ENCODE data around the gene OPN1SW.

OPN1SW gene

DNA sequence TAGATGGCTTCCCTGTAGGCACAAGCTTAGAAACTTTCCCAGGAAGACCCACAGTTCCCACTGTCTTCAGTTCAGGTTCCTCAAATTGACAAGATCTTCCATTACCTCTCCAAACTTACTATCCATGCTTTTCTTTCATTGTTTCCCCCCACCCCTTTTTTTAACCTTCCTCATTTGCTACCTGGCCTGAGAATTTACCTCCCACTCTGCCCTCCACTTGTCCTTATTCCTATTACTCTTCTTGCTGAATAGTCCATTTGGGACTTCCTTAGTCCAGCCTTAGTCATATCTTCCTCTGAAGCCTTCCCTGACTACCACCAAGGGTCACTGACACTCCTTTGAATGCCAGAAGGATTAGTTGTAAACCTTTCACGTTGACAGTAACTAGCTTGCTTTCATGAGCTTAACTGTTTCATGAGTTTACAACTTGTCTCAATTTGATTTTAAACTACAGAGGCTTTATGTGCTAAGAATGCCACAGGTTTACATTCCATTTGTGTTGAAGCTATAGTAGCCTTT, 37.7 kb downstream of the OPN1SW start:
- Histone ChIP-seq H3K36me3 (ENCODE audit: control insufficient read depth, insufficient read depth, low read length) (no peaks in the 10 kb centered on the region), H3K27me3 (ENCODE audit: control insufficient read depth, insufficient read depth, low read length) (no peaks in the 10 kb centered on the region), H3K9ac (ENCODE audit: low read depth, low read length) (no peak overlapping the region), H3K4me1 (ENCODE audit: control insufficient read depth, insufficient read depth, low read length) (peaks cover 7% of the 10 kb centered on the region), H3K4me3 (ENCODE audit: low read depth, low read length) (no peak overlapping the region), H3K9me3 (ENCODE audit: control insufficient read depth, insufficient read depth, low read length) (no peaks in the 10 kb centered on the region)

DNA sequence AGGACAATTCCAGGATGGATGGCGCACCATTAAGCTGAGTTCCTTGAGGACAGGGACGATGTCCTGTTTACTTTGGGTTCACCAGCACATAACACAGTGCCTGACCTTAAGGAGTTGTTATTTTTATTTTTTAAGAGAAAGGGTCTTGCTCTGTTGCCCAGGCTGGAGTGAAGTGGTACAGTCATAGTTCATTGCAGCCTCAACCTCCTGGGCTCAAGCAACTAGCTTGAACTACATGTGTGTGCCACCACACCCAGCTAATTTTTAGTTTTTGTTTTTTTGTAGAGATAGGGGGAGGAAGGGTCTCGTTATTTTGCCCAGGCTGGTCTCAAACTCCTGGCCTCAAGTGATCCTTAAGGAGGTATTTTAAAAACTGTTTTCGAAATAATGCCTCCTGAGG, 38.2 kb downstream of the OPN1SW start:
- no peaks in the 10 kb centered on the region for H3K27me3 ChIP-seq (ENCODE audit: control insufficient read depth, insufficient read depth, low read length)
- H3K9ac ChIP-seq (ENCODE audit: low read depth, low read length), result no peak overlapping the region
- H3K9me3 ChIP-seq (ENCODE audit: control insufficient read depth, insufficient read depth, low read length), result no peaks in the 10 kb centered on the region
- no peaks in the 10 kb centered on the region for H3K36me3 ChIP-seq (ENCODE audit: control insufficient read depth, insufficient read depth, low read length)
- no peak overlapping the region for H3K4me3 ChIP-seq (ENCODE audit: low read depth, low read length)
- H3K4me1 ChIP-seq (ENCODE audit: control insufficient read depth, insufficient read depth, low read length), result peaks cover 7% of the 10 kb centered on the region

DNA sequence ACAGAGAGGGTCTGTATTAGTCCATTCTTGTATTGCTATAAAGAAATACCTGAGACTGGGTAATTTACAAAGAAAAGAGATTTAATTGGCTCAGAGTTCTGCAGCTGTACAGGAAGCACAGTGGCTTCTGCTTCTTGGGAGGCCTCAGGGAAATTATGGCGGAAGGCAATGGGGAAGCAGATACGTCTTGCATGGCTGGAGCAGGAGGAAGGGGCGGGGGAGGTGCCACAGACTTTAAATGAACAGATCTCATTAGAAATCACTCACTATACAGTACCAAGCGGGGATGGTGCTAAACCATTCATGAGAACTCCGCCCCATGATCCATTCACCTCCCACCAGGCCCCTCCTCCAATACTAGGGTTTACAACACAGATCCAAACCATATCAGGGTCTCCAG, 40.2 kb downstream of the OPN1SW start:
- Histone ChIP-seq H3K27me3 (ENCODE audit: control insufficient read depth, insufficient read depth, low read length) (no peaks in the 10 kb centered on the region), H3K9ac (ENCODE audit: low read depth, low read length) (no peak overlapping the region), H3K4me3 (ENCODE audit: low read depth, low read length) (no peak overlapping the region), H3K9me3 (ENCODE audit: control insufficient read depth, insufficient read depth, low read length) (no peaks in the 10 kb centered on the region), H3K4me1 (ENCODE audit: control insufficient read depth, insufficient read depth, low read length) (peaks cover 4% of the 10 kb centered on the region), H3K36me3 (ENCODE audit: control insufficient read depth, insufficient read depth, low read length) (no peaks in the 10 kb centered on the region)

DNA sequence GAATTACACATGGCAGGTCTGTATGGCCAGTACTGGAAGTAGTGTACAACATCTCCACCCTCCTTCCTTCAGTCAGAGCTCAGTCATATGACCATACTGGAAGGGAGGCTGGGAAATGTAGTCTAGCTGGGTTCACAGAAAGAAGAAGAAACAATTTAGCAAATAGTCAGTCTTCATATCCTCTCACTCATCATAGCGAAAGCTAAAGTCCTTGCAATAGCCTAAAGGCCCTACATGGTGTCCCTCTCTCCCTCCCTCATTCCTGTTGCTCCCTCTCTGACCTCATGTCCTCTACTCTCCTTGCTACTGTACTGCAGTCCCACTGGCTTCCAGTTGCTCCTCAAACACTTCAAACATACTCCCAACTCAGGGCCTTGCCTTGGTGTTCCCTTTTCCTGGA, 40.7 kb downstream of the OPN1SW start:
- no peak overlapping the region for H3K9ac ChIP-seq (ENCODE audit: low read depth, low read length)
- no peak overlapping the region for H3K4me3 ChIP-seq (ENCODE audit: low read depth, low read length)
- no peaks in the 10 kb centered on the region for H3K9me3 ChIP-seq (ENCODE audit: control insufficient read depth, insufficient read depth, low read length)
- H3K27me3 ChIP-seq (ENCODE audit: control insufficient read depth, insufficient read depth, low read length), result no peaks in the 10 kb centered on the region
- no peaks in the 10 kb centered on the region for H3K36me3 ChIP-seq (ENCODE audit: control insufficient read depth, insufficient read depth, low read length)
- H3K4me1 ChIP-seq (ENCODE audit: control insufficient read depth, insufficient read depth, low read length), result peaks cover 4% of the 10 kb centered on the region

DNA sequence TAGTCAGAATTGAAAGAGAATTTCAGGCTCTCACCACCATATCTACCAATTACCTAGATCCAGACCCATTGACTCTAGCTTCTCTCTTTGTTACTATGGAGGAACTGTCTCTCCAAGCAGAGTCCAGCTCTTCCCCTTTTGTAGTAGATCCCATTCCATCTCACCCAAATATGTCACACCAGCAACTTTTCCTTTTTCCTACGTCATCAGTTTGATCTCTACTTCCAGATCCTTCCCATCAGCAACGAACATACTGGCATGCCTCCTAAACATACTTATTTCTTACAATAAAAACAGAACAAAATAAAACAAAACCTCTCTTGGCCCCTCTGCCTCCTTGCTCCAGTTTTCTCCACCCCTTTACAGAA, 42.3 kb downstream of the OPN1SW start:
- Histone ChIP-seq H3K36me3 (ENCODE audit: control insufficient read depth, insufficient read depth, low read length) (no peaks in the 10 kb centered on the region), H3K9ac (ENCODE audit: low read depth, low read length) (no peak overlapping the region), H3K9me3 (ENCODE audit: control insufficient read depth, insufficient read depth, low read length) (no peaks in the 10 kb centered on the region), H3K4me1 (ENCODE audit: control insufficient read depth, insufficient read depth, low read length) (peaks cover 1% of the 10 kb centered on the region), H3K4me3 (ENCODE audit: low read depth, low read length) (no peak overlapping the region), H3K27me3 (ENCODE audit: control insufficient read depth, insufficient read depth, low read length) (no peaks in the 10 kb centered on the region)

DNA sequence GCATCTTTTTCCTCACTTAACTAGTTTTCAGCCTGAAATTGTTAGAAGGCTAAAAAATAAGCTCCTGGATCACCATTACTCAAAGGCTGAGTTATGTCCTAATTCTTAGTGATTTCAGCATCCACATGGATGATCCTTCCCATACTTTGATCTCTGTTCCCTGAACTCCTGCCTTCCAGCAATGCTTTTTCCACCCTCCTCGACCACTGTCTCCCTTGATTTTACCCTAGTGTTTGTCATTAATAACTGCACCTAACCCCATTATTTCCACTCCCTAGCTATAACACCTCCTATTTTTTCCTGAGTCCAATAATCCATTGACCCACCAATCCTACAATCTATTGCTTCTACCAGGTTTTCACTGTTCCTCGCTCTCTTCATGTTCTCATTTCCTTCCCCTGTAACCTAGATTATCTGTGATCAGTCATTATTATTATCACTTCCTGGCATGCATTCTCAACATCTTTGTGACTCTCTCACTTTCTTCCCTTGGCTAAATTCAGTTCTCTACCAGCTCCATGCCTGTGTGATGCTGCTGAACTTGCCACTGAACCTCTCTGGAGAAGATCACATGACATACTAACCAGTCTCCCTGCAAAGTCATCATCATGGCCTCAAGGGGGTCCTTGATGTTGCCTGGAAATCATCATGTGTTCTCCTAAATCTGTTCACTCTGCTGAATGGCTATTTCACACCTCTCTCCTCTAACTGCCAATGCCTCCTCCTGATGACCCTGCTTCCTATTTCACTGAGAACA, 42.9 kb downstream of the OPN1SW start:
- H3K4me1 ChIP-seq (ENCODE audit: control insufficient read depth, insufficient read depth, low read length), result no peaks in the 10 kb centered on the region
- H3K27me3 ChIP-seq (ENCODE audit: control insufficient read depth, insufficient read depth, low read length), result no peaks in the 10 kb centered on the region

DNA sequence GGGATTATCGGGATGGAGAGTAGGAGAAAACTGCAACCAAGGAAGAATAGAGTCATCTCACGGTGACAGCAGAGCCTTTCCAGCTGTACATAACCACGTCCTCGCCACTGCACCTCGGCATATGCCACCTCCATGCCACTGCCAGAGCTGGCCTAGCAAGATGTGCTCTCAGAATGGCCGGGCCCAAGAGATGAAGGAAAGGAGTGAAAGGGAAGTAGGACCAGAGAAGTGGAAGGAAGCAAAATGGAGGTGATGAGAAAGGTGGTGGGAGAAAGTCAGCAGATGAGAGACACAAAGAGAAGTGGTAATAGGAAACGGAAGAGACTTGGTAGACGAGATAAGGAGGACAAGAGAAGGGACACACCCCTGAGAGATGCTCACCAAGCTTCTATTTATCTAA, 44.4 kb downstream of the OPN1SW start:
- Histone ChIP-seq H3K4me1 (ENCODE audit: control insufficient read depth, insufficient read depth, low read length) (no peaks in the 10 kb centered on the region), H3K4me3 (ENCODE audit: low read depth, low read length) (no peak overlapping the region), H3K27me3 (ENCODE audit: control insufficient read depth, insufficient read depth, low read length) (no peaks in the 10 kb centered on the region), H3K36me3 (ENCODE audit: control insufficient read depth, insufficient read depth, low read length) (no peaks in the 10 kb centered on the region), H3K9ac (ENCODE audit: low read depth, low read length) (no peak overlapping the region), H3K9me3 (ENCODE audit: control insufficient read depth, insufficient read depth, low read length) (no peaks in the 10 kb centered on the region)

More for the DNA sequence above, 42.9 kb downstream of the OPN1SW start:
- Histone ChIP-seq H3K9ac (ENCODE audit: low read depth, low read length) (no peak overlapping the region), H3K9me3 (ENCODE audit: control insufficient read depth, insufficient read depth, low read length) (no peaks in the 10 kb centered on the region), H3K36me3 (ENCODE audit: control insufficient read depth, insufficient read depth, low read length) (no peaks in the 10 kb centered on the region), H3K4me3 (ENCODE audit: low read depth, low read length) (no peak overlapping the region)

DNA sequence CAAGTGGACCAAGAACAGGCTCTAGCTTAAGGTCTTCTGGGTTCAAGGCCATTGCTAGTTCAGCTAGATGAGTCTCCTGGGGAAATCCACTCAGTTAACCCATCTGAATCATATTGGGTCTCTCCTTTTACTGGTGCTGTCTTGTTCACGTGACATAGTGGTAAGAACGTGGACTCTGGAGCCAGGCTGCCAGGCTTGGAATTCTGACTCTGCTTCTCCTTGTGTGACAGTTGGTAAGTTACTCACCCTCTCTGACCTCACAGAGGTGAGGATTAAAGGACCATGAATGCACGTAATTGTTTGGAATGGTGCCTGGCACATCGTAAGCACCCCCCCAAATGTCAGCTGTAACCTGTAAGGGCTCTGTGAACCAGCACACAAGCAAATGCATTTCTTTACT, 46.1 kb downstream of the OPN1SW start:
- no peak overlapping the region for H3K4me3 ChIP-seq (ENCODE audit: low read depth, low read length)
- no peaks in the 10 kb centered on the region for H3K36me3 ChIP-seq (ENCODE audit: control insufficient read depth, insufficient read depth, low read length)
- no peaks in the 10 kb centered on the region for H3K27me3 ChIP-seq (ENCODE audit: control insufficient read depth, insufficient read depth, low read length)
- no peaks in the 10 kb centered on the region for H3K4me1 ChIP-seq (ENCODE audit: control insufficient read depth, insufficient read depth, low read length)
- H3K9me3 ChIP-seq (ENCODE audit: control insufficient read depth, insufficient read depth, low read length), result no peaks in the 10 kb centered on the region
- no peak overlapping the region for H3K9ac ChIP-seq (ENCODE audit: low read depth, low read length)

DNA sequence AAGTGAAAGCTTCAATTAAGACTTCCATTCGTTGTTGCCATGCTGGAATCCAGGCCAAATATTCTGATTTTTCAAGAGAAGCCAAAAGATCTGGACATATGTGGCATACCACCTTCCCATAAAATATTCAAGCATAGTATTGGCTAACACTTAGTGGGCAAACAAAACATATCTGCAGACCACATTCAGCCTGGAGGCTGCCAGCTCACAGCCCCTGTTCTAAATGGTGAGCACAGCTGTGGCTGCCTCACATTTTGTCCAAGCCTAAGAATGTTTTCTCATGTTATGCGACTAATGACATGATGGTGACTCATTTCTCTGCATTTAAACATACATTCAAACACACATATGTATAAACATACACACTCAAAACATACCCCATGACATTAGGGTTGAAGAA, 47.0 kb downstream of the OPN1SW start:
- no peaks in the 10 kb centered on the region for H3K36me3 ChIP-seq (ENCODE audit: control insufficient read depth, insufficient read depth, low read length)
- H3K4me1 ChIP-seq (ENCODE audit: control insufficient read depth, insufficient read depth, low read length), result no peaks in the 10 kb centered on the region

DNA sequence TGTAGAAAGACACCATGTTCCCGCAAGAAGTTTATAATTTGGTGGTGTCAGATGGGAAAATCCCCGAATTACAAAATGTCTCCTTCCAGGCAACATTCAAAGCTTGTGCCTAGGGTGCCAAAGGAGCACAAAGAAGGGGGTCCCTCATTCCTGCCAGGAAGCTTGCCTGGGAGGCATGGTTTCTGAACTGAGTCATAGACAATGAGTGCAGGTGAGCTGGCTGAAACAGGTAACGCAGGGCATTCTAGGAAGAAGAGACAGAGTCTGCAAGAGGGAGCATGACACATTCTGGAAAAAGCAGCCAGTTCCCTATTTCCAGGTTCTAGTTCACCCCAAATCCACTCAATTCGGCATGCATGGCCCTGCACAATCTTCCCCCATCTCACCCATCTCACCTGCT, 48.4 kb downstream of the OPN1SW start:
- H3K27me3 ChIP-seq (ENCODE audit: control insufficient read depth, insufficient read depth, low read length), result no peaks in the 10 kb centered on the region
- H3K4me1 ChIP-seq (ENCODE audit: control insufficient read depth, insufficient read depth, low read length), result no peaks in the 10 kb centered on the region
- no peak overlapping the region for H3K4me3 ChIP-seq (ENCODE audit: low read depth, low read length)
- no peak overlapping the region for H3K9ac ChIP-seq (ENCODE audit: low read depth, low read length)
- H3K9me3 ChIP-seq (ENCODE audit: control insufficient read depth, insufficient read depth, low read length), result no peaks in the 10 kb centered on the region
- no peaks in the 10 kb centered on the region for H3K36me3 ChIP-seq (ENCODE audit: control insufficient read depth, insufficient read depth, low read length)

More for the DNA sequence above, 47.0 kb downstream of the OPN1SW start:
- H3K9ac ChIP-seq (ENCODE audit: low read depth, low read length), result no peak overlapping the region
- no peak overlapping the region for H3K4me3 ChIP-seq (ENCODE audit: low read depth, low read length)
- no peaks in the 10 kb centered on the region for H3K9me3 ChIP-seq (ENCODE audit: control insufficient read depth, insufficient read depth, low read length)
- H3K27me3 ChIP-seq (ENCODE audit: control insufficient read depth, insufficient read depth, low read length), result no peaks in the 10 kb centered on the region

DNA sequence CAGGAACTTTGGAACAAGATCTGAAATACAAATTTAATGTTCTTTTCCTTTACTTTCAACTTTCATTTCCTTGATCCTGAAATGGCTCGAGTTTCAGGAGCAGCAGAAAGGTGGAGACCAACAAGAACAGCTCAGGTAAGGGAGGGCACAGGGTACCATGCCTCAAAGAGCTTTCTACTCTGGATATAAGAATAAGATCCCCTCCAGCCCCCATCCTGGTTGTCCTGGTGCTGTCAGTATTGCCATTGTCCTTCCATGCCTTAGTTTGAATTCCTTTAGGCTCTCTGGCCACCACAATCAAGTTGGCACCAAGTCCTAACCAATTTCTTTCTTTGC, 48.9 kb downstream of the OPN1SW start:
- H3K4me3 ChIP-seq (ENCODE audit: low read depth, low read length), result no peak overlapping the region
- no peaks in the 10 kb centered on the region for H3K9me3 ChIP-seq (ENCODE audit: control insufficient read depth, insufficient read depth, low read length)
- H3K4me1 ChIP-seq (ENCODE audit: control insufficient read depth, insufficient read depth, low read length), result no peaks in the 10 kb centered on the region
- no peaks in the 10 kb centered on the region for H3K27me3 ChIP-seq (ENCODE audit: control insufficient read depth, insufficient read depth, low read length)
- no peak overlapping the region for H3K9ac ChIP-seq (ENCODE audit: low read depth, low read length)
- no peaks in the 10 kb centered on the region for H3K36me3 ChIP-seq (ENCODE audit: control insufficient read depth, insufficient read depth, low read length)

DNA sequence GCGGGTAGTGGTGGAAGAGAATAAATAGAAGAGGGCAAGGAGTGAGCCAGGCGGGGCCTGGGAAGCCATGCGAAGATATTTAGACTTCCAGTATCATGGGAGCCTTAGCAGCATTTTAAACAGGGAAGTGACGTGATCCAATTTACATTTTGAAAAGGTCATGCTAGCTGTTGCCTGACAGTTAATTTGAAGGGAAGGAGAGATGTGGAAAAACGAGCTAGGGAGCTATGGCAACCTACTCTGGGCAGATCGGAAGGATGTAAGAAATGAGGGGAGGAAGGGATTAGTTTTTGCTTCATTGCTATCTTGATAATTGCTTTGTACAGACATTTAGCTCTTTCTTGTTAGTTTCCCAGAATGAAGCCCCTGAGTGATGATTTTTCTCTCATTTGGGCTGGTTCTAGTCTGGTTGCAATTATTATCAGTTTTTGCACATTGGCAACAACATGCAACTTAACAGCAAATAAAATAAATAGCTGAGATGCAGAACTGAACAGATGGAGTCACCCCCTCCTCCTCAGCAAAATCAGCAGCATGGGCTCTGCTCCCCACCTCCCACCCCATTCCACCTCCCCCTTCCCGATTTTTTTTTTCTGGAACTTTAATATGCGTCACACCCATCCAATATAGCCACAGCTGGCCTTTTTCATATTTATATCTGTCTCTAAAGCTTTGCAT, 49.4 kb downstream of the OPN1SW start:
- no peak overlapping the region for H3K4me3 ChIP-seq (ENCODE audit: low read depth, low read length)
- no peaks in the 10 kb centered on the region for H3K36me3 ChIP-seq (ENCODE audit: control insufficient read depth, insufficient read depth, low read length)
- no peaks in the 10 kb centered on the region for H3K4me1 ChIP-seq (ENCODE audit: control insufficient read depth, insufficient read depth, low read length)
- H3K9ac ChIP-seq (ENCODE audit: low read depth, low read length), result no peak overlapping the region
- H3K27me3 ChIP-seq (ENCODE audit: control insufficient read depth, insufficient read depth, low read length), result no peaks in the 10 kb centered on the region
- H3K9me3 ChIP-seq (ENCODE audit: control insufficient read depth, insufficient read depth, low read length), result no peaks in the 10 kb centered on the region

Measured in iPS-15b (cell line).